Upper lobe of left lung (tissue), 6 donors: Measurements from ENCODE around the gene STAC3. TPM values are rescaled to one million over a fixed set of nuclear protein-coding genes. Genes with fewer than 3 reads are reported as not detected.

Experiments
- ATAC-seq, 2 donors: fragments of 200-7000 bp; cut with Tn5 transposase; one replicate each; pipeline ENCODE4 v1.9.1; 2022; ENCODE audit warnings: mild to moderate bottlenecking in 2 of 2, moderate library complexity in 2 of 2; ENCODE audit not compliant: low FRiP score in 2 of 2
- DNase-seq, 2 donors: peaks; one replicate each; pipeline ENCODE4 v3.0.0-alpha.2; 2019 to 2020
- H3K27ac ChIP-seq, 4 donors: fragments of 200-600 bp; sonication (generic); one replicate each; pipeline ENCODE4 v1.5.1; 2016 to 2019
- H3K27me3 ChIP-seq, 4 donors: fragments of 200-600 bp; sonication (generic); one replicate each; pipeline ENCODE4 v1.5.1; 2017 to 2019
- H3K36me3 ChIP-seq, 4 donors: fragments of 200-600 bp; sonication (generic); one replicate each; pipeline ENCODE4 v1.5.1; 2016 to 2019
- H3K4me1 ChIP-seq, 4 donors: fragments of 200-600 bp; sonication (generic); one replicate each; pipeline ENCODE4 v1.5.1; 2018 to 2019
- H3K4me3 ChIP-seq, 4 donors: fragments of 200-600 bp; sonication (generic); one replicate each; pipeline ENCODE4 v1.5.1; 2017 to 2019; ENCODE audit warnings: mild to moderate bottlenecking in 2 of 4, moderate library complexity in 1 of 4
- H3K9me3 ChIP-seq, 4 donors: fragments of 200-600 bp; sonication (generic); one replicate each; pipeline ENCODE4 v1.5.1; 2018 to 2019
- CTCF ChIP-seq, 6 experiments: fragments of 450-650 bp in 4 of 6; fragments of 200-600 bp in 2 of 6; sonication (generic) in 2 of 6; IDR thresholded peaks; one replicate each; pipeline ENCODE4 v1.5.1; 2016 to 2019; ENCODE audit warnings: antibody characterized with exemption in 6 of 6
- EP300 ChIP-seq, 4 donors: sonication (generic); formaldehyde crosslinking; IDR thresholded peaks; one replicate each; pipeline ENCODE4 v1.5.1; 2017; ENCODE audit warnings: antibody characterized with exemption in 4 of 4, control low read depth in 2 of 4
- POLR2A ChIP-seq, 4 donors: fragments of 450-650 bp; IDR thresholded peaks; one replicate each; pipeline ENCODE4 v1.5.1; 2016 to 2017; ENCODE audit warnings: antibody characterized with exemption in 4 of 4, mild to moderate bottlenecking in 2 of 4
- POLR2AphosphoS5 ChIP-seq, 2 donors: sonication (generic); formaldehyde crosslinking; IDR thresholded peaks; one replicate each; pipeline ENCODE4 v1.5.1; 2017; ENCODE audit warnings: antibody characterized with exemption in 2 of 2
- WGBS, 2 donors: methylation state at CpG; one replicate each; pipeline ENCODE4 v1.1.5; 2017 to 2018; 5-methylcytosine and 5-hydroxymethylcytosine counted together
- total RNA-seq, 6 donors: library from RNA; depleted of rRNA in 4 of 6; stranded (reverse); fragments of >200 nt in 4 of 6; gene quantifications; one replicate each; pipeline versions ENCODE4 v1.1.0 to v1.2.1, GENCODE V29; 2016 to 2021
- donor health status: DM: no; HTN: no; CAD: no; lungs with moderate emphysema.
- donor health status: DM: no; HTN: yes; CAD: no; lungs with severe emphysema.

STAC3 gene
- total RNA-seq, 6 donors from 2014 or later, result 4.3 to 10.5 (median 5.6) TPM

- peaks cover 5 to 100% (median 86%) of the 10 kb centered on the region in 4 donors for H3K36me3 ChIP-seq
- DNase-seq (no peak), ATAC-seq (no peak)
- no peaks in the 10 kb centered on the region for H3K4me1 ChIP-seq
- 85 to 89% methylated on average over 8 of the region's 8 CpGs for WGBS, 2 donors
- H3K9me3 ChIP-seq, result no peaks in the 10 kb centered on the region
- H3K27me3 ChIP-seq, result no peaks in the 10 kb centered on the region
- TF ChIP-seq POLR2AphosphoS5 (IDR thresholded peaks at IDR 0.05), result no peak
- TF ChIP-seq POLR2A (IDR thresholded peaks at IDR 0.05), result no peak
- no peak for TF ChIP-seq EP300 (IDR thresholded peaks at IDR 0.05)
- no peak for TF ChIP-seq CTCF (IDR thresholded peaks at IDR 0.05)
- no peak overlapping the region for H3K4me3 ChIP-seq
- H3K27ac ChIP-seq, result no peak overlapping the region
These were observed 49.8 kb downstream of the STAC3 start for GRCh38 chr12:57201219-57201618.

- H3K4me1 ChIP-seq, result no peaks in the 10 kb centered on the region
- H3K36me3 ChIP-seq, result peaks cover 5 to 100% (median 86%) of the 10 kb centered on the region in 4 donors
- TF ChIP-seq POLR2AphosphoS5 (IDR thresholded peaks at IDR 0.05) (no peak), CTCF (IDR thresholded peaks at IDR 0.05) (no peak), EP300 (IDR thresholded peaks at IDR 0.05) (no peak), POLR2A (IDR thresholded peaks at IDR 0.05) (no peak)
- DNase-seq (peak in 1 of 2 donors; percentile 53), ATAC-seq (no peak)
- no peak overlapping the region for H3K27ac ChIP-seq
- H3K4me3 ChIP-seq, result no peak overlapping the region
- no peaks in the 10 kb centered on the region for H3K9me3 ChIP-seq
- 84 to 93% methylated on average over 7 to 13 of the region's 15 CpGs for WGBS, 2 donors
- H3K27me3 ChIP-seq, result no peaks in the 10 kb centered on the region
These were observed 50.5 kb downstream of the STAC3 start for GRCh38 chr12:57200497-57200896.

GRCh38 chr12:57199191-57199590, 51.8 kb downstream of the STAC3 start:
- WGBS, 2 donors, result 93% methylated on average over 12 of the region's 15 CpGs; no CpG with 5 or more reads in 1 of the 2 donors
- DNase-seq, result peak in 1 of 2 donors; percentile 65
- ATAC-seq, result no peak
- Histone ChIP-seq H3K27ac (no peak overlapping the region), H3K4me1 (no peaks in the 10 kb centered on the region), H3K9me3 (no peaks in the 10 kb centered on the region), H3K27me3 (no peaks in the 10 kb centered on the region), H3K36me3 (peaks cover 5 to 100% (median 89%) of the 10 kb centered on the region in 4 donors), H3K4me3 (no peak overlapping the region)
- no peak for TF ChIP-seq POLR2A (IDR thresholded peaks at IDR 0.05)
- no peak for TF ChIP-seq CTCF (IDR thresholded peaks at IDR 0.05)
- TF ChIP-seq EP300 (IDR thresholded peaks at IDR 0.05), result no peak
- TF ChIP-seq POLR2AphosphoS5 (IDR thresholded peaks at IDR 0.05), result no peak

GRCh38 chr12:57198329-57198728, 52.7 kb downstream of the STAC3 start:
- Histone ChIP-seq H3K27ac (no peak overlapping the region), H3K9me3 (no peaks in the 10 kb centered on the region), H3K27me3 (no peaks in the 10 kb centered on the region), H3K36me3 (peaks cover 5 to 100% (median 89%) of the 10 kb centered on the region in 4 donors), H3K4me3 (no peak overlapping the region), H3K4me1 (no peaks in the 10 kb centered on the region)
- TF ChIP-seq CTCF (IDR thresholded peaks at IDR 0.05) (no peak), POLR2A (IDR thresholded peaks at IDR 0.05) (no peak), POLR2AphosphoS5 (IDR thresholded peaks at IDR 0.05) (no peak), EP300 (IDR thresholded peaks at IDR 0.05) (no peak)
- peak in 1 of 2 donors; percentile 77 for DNase-seq
- no peak for ATAC-seq
- 95 to 96% methylated on average over 6 to 17 of the region's 17 CpGs for WGBS, 2 donors

- ATAC-seq (no peak), DNase-seq (peak in 1 of 2 donors; percentile 81)
- H3K9me3 ChIP-seq, result no peaks in the 10 kb centered on the region
- H3K4me3 ChIP-seq, result no peak overlapping the region
- TF ChIP-seq POLR2AphosphoS5 (IDR thresholded peaks at IDR 0.05) (no peak), EP300 (IDR thresholded peaks at IDR 0.05) (no peak)
- peaks cover 8 to 100% (median 89%) of the 10 kb centered on the region in 4 donors for H3K36me3 ChIP-seq
- H3K27me3 ChIP-seq, result no peaks in the 10 kb centered on the region
- 80 to 91% methylated on average over 4 to 22 of the region's 22 CpGs for WGBS, 2 donors
- no peak overlapping the region for H3K27ac ChIP-seq
- H3K4me1 ChIP-seq, result no peaks in the 10 kb centered on the region
These were observed 54.0 kb downstream of the STAC3 start for GRCh38 chr12:57196956-57197355.
